GM19324 (cell line): Measurements from ENCODE around the gene CACNG3.
"Not testable (repeated sequence)": the region's sequence is repeated elsewhere in the genome, so short reads cannot be mapped to it uniquely, and the experiment has no call there.

Experiments used
- ATAC-seq: cut with Tn5 transposase; IDR thresholded peaks from one replicate; pipeline ENCODE4 v1.9.1; 2021; ENCODE audit warnings: mild to moderate bottlenecking, moderate library complexity; ENCODE audit not compliant: unreplicated experiment, low FRiP score

The CACNG3 gene

DNA sequence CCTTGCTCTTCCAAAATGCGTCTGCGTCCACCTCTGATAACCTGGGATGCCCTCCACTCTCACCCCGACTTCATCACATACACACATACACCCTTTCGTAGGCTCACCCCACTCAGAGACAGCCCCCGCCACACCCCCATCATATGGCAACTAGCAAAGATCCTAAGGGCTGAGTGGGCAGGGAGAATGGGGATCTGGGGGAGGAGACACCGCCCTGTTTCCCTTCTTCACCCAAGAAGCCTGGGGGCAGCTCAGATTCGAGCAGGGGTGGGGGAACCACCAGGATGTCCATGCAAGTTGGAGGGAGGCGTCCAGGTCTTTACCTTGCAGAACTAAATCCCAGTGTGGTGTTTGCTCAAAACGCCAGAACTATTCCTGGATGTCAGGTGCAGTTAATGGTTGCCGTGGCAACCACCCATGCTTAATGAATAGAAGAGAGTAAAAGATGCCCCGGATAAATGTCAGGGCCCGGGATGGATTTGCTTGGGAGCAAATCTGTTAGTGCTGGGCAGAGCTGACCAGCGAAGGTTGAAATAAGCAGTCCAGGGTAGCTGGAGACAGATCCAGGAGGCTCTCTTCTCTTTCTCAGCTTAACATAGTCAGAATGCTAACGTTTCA lies 72.8 kb downstream of the CACNG3 start:
- ATAC-seq: no peak

DNA sequence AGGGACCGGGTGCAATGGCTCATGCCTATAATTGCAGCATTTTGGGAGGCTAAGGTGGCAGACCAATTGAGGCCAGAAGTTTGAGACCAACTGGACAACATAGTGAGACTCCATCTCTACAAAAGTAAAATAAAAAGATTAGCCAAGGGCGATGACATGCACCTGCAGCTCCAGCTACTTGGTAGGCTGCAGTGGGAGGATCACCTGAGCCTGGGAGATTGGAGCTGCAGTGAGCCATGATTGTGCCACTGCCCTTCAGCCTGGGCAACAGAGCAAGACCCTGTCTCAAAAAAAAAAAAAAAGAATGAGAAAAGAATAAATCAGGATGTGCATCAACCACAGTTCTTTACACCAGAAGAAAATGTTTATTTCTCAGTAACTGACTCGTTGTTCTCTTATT lies 76.0 kb downstream of the CACNG3 start:
- ATAC-seq: no peak

DNA sequence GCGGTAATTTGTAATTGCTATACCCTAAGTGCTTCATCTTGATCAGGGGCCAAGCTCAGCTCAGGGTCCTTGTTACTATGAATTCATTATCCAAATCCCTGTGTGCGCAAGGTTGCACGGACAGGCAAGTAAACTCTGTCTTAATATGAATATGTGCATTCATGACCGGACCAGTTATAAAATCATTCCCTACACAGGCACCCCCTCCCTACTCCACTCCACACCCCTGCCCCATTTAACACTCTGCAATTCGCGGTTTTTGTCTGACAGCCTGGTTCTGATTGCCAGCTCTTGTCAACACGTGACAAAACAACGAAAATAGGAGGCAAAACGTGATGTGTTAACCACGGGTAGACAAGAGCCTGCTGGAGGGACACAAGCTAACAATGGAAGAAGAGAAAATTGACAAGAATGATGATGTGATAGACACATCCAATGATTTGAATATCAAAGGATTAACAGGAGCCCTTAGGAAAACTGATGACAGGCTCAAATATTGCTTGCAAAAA lies 76.5 kb downstream of the CACNG3 start:
- no peak for ATAC-seq

DNA sequence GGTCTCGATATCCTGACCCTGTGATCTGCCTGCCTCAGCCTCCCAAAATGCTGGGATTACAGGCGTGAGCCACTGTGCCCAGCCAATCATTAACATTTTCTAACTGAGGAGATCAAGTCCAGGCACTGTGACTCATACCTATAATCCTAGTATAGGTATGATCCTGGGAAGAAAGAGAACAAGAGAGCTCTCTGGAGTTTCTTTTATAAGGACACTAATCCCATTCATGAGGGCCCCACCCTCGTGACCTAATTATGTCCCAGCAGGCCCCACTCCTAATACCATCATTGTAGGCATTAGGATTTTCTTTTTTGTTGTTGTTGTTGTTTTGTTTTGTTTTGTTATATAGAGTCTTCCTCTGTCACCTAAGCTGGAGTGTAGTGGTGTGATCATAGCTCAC lies 80.4 kb downstream of the CACNG3 start:
- ATAC-seq: no peak

DNA sequence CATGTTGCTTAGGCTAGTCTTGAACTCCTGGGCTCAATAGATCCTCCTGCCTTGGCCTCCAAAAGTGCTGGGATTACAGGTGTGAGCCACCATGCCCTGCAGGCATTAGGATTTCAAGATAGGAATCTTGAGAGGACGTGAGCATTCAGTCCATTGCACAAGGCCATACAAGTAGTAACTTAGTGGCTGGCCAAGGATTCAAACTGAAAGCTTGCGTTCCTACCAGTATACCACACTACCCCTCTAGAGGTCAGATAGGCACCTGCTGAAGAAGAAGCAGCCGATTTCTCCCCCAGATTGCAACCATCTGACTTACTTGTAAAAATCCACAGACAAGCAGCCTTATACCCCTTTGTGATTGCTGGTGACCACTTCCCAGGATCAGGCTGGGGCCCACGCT lies 80.9 kb downstream of the CACNG3 start:
- ATAC-seq: no peak

DNA sequence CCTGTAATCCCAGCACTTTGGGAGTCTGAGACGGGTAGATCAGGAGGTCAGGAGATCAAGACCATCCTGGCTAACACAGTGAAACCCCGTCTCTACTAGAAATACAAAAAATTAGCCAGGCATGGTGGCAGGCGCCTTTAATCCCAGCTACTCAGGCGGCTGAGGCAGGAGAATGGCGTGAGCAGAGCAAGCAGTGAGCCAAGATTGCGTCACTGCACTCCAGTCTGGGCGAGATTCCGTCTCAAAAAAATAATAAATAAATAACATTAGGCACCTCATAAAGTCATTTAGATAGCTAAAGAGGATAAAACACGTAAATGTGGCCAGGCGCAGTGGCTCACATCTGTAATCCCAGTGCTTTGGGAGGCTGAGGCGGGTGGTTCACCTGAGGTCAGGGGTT lies 87.7 kb downstream of the CACNG3 start:
- not testable (repeated sequence) for ATAC-seq

DNA sequence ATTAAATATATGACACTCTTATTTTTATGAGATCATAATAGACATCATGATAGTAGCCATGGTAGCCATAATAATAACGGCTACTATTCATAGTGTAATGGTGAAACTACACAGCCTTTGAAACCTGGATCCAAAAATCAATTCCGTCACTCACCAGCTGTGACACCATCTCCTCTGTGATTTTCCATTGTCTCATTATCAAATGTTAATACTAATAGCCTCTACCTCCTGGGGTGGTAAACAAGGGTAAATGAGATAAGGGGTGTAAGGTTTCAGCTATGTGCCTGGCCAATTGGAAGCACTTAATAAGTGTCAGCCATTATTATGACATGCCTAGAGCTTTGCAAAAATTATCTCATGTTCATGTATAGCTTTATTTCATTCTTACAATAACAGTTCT lies 88.6 kb downstream of the CACNG3 start:
- no peak for ATAC-seq

DNA sequence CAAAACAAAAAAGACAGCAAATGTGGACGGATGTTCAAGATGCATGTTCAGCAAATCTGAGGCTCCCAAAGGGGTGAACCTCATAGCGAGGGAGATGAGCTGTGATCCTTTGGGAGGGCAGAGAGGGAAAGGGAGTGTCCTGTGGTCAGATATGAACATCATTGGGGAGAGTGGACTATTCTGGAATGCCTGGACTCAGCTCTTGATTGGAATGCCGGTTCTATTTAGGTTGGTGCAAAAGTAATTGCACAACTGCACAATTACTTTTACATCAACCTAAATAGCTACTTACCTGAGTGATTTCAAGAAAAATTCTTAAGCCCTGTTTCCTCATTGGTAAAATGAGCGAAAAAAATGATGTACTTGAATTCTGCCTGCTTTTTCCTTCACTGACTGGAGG lies 89.6 kb downstream of the CACNG3 start:
- no peak for ATAC-seq

DNA sequence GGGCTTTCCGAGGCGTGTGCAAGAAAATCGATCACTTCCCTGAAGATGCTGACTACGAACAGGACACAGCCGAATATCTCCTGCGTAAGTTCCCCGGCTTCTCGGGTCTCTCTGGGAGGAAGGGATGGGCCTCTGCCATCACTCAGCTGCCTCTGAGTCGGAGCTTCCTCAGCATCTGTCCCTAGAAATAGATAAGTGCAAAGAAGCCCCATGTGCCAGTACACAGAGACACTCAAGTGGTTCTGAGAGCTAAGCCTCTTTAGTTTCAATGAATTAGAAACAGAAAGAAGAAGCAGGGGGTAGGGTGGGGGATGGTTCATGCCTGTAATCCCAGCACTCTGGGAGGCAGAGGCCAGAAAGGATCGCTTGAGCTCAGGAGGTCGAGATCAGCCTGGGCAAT lies 90.6 kb downstream of the CACNG3 start:
- no peak for ATAC-seq

DNA sequence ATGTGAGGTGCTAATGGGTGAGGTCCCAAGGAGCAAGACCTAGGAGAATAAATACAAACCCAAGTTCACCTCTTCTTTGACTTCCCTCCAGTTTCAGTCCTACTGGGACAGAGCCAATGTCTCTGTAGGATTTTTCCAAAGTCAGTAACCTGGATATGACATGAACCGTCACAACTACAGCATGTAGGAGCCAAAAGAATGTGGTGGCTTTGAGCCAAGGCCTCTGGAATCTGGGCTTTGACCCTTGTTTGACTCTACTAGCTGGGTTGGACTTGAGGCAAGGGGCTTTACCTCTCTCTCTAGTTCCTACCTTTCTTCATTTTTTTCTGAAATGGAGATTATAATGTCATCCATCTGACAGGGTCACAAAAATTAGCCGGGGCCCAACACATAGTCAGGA lies 91.4 kb downstream of the CACNG3 start:
- ATAC-seq: no peak

DNA sequence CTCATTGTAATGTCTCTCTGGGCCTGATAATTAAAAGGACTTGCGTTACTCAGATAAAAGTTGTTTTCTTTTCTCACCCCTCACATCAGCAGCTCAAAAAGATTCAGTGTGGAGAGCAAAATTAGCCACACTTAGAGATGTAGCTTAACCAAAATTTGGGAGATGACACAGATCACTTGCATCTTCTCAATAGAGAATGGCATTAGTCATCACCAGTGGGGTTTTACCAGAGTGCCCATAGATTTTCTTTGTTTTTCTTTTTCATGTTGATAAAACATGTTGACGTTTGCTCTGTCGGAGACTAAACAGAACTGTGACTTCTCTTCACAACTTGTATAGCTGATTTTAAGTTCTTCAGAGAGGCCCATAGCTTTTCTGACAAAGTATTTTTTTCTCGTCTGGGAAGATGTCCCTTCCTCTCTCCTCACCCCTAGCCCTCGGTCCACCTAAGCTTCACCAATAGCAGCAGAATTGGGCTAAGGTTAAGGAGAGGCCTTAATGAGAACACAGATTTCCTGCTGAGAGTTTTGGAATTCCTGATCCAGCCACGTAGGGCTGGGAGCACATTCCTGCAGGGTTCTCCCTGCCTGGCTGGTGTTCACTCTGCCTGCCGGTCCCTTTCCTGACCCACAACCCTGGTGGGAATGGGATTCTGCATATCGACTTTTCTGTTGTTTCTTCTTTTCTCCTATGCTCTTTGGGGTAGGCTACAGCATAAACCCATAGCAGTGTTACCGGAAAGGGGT lies 92.6 kb downstream of the CACNG3 start:
- no peak for ATAC-seq

DNA sequence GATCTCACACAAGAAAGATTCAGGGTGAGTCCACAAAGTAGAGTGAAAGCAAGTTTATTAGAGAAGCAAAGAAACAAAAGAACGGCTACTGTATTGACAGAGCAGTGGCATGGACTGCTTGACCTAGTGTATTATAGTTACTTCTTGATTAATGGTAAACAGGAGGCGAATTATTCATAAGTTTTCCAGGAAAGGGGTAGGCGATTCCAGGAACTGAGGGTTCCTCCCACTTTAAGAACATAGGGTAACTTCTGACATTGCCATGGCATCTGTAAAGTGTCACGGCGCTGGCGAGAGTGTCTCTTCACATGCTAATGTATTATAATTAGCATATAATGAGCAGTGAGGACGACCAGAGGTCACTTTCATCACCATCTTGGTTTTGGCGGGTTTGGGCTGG lies 93.2 kb downstream of the CACNG3 start:
- no peak for ATAC-seq

DNA sequence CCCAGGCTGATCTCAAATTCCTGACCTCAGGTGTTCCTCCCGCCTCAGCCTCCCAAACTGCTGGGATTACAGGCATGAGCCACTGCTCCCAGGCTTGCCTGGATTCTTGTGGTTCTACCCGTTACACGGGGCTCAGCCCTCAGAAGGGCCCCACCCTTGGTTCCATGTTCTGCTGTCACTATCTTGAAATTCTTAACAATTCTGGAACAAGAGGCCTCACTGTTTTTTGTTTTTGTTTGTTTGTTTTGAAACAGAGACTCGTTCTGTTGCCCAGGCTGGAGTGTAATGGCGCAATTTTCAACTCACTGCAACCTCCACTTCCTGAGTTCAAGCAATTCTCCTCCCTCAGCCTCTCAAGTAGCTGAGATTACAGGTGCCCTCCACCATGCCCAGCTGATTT lies 96.6 kb downstream of the CACNG3 start:
- ATAC-seq: no peak

DNA sequence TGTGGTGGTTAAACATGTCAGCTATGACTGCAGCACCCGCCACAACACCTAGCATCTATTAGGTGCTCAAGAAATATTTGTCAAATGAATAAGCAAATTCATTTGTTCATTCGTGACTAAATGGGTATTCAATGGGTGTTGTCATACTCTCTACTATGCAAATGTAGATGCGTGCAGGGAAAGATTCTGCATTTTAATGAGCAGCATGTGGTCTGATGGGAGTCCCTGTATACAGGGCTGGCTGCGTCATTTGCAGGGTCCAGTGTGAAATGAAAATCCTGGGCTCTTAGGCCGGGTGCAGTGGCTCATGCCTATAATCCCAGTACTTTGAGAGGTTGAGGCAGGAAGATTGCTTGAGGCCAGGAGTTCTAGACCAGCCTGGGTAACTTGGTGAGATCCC lies 97.5 kb downstream of the CACNG3 start:
- no peak for ATAC-seq

DNA sequence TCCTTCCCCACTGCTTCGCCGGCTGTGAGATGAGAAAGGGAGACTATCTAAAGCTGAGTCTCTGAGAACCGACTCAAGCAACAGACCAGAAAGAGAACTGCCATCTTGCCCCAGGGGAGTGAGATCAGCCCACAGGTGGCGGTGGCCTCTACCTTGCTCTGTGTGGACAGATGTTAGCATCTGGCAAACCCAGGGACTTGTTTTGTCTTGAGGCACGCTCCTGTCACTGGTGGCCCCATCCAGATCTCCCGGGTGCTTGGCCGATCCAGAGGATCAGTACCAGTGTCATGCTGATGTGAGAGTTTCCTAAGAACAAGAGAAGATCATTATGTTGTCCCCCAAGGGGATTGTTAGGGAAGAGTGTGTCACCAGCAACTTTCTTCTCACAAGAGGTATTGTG lies 101.4 kb downstream of the CACNG3 start:
- ATAC-seq: no peak

DNA sequence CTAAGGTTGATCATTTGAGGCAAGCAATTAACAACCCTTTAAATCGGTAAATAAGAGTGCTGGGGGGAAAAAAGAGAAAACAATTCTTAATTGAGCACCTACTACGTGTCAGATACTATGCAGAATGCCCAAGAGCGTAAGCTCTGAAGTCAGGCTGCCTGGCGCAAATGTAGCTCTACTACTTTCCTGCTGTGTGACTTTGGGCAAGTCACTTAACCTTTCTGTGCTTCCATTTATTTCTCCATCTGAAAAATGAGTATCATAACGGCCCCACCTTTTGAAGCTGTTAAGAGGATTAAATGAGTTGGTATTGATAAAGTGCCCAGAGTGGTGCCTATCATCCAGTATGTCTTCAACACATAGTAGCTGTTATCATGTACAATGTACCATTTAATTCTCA lies 102.0 kb downstream of the CACNG3 start:
- ATAC-seq: no peak

DNA sequence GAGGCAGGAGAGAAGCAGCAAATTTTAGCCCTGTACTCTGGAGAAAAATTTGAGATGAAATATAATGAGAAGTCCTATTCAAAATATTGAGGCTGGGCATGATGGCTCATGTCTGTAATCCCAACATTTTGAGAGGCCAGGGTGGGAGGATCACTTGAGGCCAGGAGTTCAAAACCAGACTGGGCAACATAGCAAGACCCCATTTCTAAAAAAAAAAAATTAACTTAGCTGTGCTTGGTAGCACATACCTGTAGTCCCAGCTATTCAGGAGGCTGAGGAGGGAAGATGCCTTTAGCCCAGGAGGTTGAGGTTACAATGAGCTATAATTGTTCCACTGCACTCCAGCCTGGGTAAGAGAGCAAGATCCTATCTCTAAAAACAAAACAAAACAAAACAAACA lies 103.4 kb downstream of the CACNG3 start:
- ATAC-seq: no peak

DNA sequence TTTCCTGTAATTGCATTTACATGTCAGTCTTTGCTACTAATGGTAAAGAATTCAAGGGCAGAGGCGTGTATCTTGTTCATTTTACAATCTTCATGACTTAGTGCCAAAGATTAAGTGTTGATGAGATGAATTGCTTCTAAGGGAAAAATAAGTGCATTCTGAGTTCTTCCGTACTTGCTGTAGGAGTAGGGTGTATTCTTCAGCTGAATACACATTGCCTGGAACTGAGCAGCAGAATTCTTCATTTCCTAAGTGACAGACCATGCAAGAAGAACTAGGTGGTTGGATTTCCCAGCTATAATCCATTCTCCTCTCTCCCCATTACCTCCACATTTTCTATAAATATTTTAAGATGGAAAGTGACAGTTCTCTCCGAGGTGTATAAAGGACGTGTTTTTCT lies 104.8 kb downstream of the CACNG3 start:
- no peak for ATAC-seq

DNA sequence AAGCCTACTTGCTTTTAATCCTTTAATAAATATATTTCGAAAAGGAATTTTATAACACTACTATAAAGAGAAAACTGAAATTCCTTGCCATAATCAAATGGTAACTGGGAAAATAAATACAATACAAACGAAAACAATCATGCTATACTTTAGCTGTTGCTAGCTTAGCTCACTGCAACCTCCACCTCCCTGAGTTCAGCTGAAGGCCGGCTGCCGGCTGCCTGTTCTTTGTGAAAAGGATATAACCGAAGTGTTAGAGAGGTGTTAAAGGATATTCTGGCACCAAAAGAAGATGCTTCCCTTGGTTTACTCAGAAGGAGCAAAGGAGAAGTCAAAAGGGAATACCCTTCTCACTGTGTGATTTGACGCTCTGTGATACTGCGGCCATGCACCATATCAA lies 108.5 kb downstream of the CACNG3 start:
- ATAC-seq: no peak

DNA sequence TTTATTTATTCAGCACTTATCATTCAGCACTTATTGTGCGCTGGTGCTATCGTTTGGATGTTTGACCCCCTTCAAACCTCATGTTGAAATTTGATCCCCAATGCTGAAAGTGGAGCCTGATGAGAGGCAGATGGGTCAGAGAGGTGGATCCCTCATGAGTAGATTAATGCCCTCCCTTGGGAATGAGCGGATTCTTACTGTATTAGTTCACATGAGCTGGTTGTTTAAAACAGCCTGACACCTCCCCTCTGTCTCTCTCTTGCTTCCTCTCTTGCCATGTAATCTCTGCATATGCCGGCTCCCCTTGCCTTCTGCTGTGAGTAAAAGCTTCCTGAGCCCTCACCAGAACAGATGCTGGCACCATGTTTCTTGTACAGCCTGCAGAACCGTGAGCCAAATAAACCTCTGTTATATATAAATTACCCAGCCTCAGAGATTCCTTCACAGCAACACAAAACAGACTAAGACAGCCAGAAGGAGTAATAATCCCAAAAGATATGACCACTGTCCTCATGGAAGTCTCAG lies 111.1 kb downstream of the CACNG3 start:
- ATAC-seq: no peak

DNA sequence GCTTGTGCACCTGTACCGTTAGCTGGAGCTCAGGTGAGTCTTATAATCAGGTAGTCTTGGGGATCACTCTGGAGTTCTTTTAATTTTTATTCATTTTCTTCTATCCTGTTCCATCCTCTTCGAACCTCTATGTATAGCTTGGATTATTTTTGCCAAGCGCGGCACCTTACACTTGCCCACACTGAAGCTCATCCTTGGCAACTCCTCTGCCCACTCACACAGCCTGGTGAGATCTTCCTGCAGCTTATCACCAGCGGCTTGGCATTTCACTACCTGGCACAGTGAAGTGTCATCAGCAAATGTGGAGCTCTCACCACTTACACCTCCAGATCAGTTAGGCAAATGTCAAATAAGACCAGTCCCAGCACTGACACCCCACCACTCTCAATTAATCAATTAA lies 116.7 kb downstream of the CACNG3 start:
- ATAC-seq: no peak

DNA sequence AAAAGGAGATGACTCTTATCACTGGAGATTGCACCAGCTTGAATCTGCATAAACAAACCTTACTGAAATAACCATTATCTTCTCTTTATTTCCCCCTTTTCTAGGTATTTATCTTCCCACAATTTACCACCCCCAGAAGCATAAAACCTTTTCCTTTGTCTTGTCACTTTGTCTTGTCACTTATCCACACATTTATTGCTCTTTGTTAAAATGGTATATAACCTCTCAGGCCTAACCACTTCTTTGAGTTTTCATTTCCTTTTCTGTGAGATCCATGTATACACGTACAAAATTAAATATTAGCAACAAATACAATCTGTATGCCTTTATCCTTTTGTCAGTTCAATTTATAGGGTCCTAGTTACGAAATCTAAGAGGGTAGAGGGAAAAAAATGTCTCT lies 122.9 kb downstream of the CACNG3 start:
- ATAC-seq: no peak
